HG02840 (cell line): Measurements from ENCODE around the gene DDR1.
"Not testable (repeated sequence)": the region's sequence is repeated elsewhere in the genome, so short reads cannot be mapped to it uniquely, and the experiment has no call there.

Source experiments
- ATAC-seq: cut with Tn5 transposase; IDR thresholded peaks from one replicate; pipeline ENCODE4 v1.9.1; 2021; ENCODE audit warnings: mild to moderate bottlenecking, moderate library complexity, moderate number of reproducible peaks; ENCODE audit not compliant: unreplicated experiment, low FRiP score

DDR1 gene

DNA sequence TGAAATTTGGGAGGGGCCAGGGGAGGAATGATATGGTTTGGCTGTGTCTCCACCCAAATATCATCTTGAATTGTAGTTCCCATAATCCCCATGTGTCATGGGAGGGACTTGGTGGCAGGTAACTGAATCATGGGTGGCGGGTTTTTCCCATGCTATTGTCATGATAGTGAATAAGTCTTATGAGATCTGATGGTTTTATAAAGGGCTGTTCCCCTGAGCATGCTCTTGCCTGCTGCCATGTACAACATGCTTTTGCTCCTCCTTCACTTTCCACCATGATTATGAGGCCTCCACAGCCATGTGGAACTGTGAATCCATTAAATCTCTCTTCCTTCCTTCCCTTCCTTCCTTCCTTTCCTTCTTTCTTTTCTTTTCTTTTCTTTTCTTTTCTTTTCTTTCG lies 31.9 kb upstream of the DDR1 start:
- ATAC-seq = not testable (repeated sequence)

DNA sequence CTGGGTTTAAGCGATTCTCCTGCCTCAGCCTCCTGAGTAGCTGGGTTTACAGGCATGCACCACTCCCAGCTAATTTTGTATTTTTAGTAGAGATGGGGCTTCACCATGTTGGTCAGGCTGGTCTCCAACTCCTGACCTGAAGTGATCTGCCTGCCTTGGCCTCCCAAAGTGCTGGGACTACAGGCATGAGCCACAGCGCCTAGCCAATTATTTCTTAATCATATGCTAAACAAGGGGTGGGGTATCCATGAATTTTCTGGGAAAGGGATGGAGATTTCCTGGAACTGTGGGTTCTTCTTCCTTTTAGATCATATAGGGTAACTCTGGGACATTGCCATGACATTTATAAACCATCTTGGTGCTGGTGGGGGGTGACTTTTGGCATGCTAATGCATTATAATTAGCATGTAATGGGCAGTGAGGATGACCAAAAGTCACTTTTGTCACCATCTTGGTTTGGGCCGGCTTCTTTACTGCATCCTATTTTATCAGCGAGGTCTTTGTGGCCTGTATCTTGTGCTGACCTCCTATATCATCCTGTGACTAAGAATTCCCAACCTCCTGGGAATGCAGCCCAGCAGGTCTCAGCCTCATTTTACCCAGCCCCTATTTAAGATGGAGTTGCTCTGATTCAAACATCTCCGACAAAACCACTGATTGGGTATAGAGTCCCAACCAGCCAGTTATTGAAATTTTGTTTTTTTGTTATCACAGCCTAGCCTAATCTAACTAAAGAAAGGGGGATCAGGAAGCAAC lies 29.9 kb upstream of the DDR1 start:
- no peak for ATAC-seq

DNA sequence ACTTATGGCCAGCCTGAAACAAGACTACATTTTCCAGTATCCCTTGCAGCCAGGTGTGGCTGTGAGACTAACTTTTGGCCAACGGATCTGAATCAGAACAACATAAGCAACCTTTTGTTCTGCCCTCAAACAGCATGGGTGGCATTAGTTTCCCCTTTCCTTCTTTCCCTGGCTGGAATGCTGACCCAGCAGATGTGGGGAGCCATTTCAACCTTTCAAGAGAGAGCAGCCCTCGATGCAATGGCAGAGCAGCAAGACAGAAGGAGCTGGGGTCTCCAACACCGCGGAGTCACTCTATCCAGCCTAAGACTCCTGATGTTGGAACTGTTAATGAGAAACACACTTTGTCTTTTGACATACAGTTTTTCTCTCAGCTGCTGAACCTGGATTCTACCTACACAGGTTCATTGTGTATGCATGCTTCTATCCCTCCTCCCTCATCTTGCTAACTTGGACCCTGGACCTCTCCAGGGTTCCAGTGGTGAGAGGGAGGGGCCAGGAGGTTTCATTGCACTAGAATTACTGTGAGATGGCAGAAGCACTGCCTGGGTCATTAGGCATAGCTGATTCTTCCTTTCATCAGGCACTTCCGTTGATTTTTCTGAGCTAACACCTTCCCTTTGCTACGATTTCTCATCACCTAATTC lies 28.8 kb upstream of the DDR1 start:
- no peak for ATAC-seq

DNA sequence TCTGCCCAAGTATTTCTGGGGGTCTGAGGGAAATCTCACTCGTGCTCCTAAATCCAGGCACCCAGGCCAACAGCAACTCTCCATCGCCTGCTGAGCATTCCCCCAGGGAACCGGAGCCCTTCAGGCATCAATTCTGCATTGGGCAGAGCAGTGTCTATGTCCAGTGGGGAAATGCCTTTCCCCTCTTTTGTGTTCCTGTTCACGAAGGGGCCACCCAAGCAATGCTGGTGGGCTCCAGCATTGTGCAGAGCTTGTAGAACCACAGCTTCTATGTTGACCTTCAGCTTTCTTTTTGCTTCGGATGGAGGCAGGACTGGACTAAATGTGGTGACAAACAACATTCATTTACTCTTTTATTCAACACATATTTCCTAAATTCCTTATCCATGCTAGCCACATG lies 27.2 kb upstream of the DDR1 start:
- ATAC-seq = no peak

DNA sequence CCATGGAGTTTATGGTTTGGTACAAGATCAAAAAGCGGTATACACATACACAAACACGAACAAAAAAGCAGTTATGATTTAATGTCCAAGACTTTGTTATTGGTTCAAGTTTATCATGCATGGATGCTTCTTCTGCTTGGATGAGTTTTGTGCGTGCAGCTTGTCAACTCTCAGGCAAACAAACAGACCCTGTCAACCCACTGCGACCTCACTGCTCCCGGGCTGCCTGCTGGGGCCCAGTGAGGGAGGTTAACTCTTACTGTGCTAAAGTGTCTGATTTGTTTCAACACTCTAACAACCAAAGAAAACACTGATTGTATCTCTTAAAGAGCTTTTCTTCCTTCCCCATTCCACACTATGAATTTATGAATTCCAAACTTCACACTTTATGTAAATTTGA lies 26.8 kb upstream of the DDR1 start:
- ATAC-seq = no peak

DNA sequence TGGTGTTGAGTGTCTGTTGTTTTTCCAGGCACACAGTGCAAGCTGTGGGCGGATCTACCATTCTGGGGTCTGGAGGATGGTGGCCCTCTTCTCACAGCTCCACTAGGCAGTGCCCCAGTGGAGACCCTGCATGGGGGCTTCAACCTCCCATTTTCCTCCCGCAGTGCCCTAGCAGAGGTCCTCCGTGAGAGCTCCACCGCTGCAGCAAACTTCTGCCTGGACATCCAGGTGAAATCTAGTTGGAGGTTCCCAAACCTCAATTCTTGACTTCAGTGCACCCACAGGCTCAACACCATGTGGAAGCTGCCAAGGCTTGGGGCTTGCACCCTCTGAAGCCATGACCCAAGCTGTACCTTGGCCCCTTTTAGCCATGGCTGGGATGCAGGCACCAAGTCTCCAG lies 24.6 kb upstream of the DDR1 start:
- ATAC-seq = not testable (repeated sequence)

DNA sequence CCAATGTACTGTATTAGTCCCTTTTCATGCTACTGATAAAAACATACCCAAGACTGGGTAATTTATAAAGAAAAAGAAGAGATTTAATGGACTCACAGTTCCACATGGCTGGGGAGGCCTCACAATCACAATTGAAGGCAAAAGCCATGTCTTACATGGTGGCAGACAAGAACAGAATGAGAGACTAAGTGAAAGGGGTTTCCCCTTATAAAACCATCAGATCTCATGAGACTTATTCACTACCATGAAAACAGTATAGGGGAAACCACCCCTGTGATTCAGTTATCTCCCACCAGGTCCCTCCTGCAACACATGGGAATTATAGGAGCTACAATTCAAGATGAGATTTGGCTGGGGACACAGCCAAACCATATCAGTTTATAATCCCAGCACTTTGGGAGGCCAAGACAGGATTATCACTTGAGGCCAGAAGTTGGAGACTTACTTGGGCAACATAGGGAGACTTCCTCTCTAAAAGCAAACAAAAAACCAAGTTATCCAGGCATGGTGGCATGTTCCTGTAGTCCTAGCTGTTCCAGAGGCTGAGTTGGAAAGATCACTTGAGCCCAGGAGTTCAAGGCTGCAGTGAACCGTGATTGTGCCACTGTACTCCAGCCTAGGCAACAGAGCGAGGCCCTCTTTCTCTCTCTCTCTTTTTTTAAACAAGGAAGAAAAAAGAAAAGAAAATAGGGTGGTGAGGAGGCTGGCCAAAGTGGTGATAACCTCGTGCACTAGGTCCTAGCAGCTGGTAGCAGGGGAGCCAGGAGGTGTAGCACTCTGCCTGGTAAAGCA lies 22.9 kb upstream of the DDR1 start:
- ATAC-seq = no peak

DNA sequence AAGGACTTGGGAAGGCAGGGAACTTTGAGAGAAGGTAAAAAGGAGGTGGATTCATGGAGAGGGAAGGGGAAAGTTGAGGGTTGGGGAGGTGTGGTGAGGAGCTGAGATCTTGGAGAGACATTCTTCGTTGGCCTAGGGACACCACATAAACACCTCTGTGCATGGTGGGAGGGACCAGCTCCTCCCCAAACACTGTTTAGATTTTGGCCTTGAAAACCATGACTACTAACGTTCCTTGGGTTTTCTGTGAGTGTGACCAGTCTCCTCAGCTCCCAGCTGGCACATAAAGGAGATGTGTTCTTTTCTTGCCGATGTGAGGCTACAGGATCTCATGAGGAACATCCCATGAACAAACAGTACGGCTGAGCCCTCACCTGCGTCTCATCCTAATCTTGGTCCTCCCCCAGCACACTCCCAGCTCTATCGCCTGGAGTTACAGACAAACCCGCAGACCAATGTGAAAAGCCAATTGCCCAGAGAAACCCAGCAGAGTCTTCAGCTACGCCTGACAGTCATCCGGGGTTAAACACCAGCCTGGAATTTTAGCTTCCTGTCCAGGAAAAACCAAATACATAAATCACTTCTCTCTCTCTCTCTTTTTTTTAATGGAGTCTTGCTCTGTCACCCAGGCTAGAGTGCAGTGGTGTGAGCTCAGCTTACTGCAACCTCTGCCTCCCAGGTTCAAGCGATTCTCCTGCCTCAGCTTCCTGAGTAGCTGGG lies 22.0 kb upstream of the DDR1 start:
- no peak for ATAC-seq

DNA sequence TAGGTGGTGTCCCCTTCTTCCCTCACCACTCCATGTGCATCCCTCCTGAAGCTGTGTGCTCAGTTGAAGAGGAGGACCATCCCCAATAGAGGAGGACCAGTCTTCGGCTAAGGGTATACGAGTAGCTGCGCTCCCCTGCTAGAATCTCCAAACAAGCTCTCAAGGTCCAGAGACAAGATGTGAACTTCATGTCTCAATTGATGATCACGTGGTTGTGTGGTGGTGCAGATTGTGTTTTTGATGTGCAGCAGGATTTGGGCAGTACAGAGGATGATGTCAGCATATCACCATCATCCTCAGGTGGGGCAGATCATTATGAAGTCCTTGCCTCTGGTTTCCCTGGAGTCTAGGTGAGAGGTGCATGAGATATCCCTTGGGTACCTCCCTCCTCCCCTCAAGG lies 20.0 kb upstream of the DDR1 start:
- no peak for ATAC-seq

DNA sequence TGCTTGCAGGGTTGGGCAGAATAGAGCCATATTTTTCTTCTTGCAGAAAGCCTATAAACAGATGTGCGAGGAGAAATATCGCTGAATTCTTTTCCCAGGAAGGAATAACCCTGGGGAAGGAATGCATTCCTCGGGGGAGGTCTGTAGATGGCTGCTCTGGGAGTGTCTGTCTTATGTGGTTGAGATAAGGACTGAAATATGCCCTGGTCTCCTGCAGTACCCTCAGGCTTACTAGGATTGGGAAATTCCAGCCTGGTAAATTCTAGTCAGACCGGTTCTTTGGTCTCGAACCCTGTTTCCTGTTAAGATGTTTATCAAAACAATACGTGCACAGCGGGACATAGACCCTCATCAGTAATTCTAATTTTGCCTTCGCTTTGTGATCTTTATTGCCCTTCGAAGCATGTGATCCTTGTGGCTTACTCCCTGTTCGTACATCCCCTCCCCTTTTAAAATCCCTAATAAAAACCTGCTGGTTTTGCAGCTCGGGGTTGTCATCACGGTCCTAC lies 15.0 kb upstream of the DDR1 start:
- not testable (repeated sequence) for ATAC-seq

DNA sequence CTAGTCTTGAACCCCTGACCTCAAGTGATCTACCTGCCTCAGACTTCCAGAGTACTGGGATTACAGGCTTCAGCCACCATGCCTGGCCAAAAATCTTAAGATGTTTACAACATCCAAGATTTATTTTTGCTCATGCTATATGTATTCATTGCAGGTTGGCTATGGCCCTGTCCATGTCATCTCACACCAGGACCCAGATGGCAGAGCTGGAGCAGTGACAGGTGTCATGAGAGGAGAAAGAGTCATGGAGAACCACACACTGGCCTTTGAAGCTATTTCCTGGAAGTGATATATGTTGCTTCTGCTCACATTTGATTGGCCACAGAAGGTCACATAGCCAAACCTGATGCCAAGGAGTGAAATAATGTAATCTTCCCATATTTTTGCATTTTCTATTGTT lies 13.8 kb upstream of the DDR1 start:
- no peak for ATAC-seq

DNA sequence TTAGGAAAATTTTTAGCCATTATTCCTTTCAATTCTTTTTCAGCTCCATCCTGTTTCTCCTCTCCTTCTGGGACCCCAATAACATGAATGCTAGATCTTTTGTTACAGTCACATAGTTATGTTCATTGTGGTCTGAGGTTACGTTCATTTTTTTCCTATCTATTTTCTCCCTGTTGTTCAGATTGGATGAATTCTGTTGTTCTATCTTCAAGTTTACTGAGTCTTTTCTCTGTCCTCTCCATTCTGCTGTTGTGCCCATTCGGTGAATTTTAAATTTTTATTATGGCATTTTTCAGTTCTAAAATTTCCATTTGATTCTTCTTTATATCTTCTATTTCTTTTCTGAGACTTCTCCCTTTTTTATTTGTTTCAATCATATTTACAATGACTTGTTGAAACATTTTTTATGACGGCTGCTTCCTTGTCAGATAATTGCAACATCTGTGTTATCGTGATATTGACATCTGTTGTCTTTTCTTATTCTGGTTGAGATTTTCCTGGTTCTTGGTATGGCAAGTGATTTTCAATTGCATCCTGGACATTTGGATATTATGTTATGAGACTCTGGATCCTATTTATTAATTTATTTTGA lies 12.6 kb upstream of the DDR1 start:
- ATAC-seq = no peak

DNA sequence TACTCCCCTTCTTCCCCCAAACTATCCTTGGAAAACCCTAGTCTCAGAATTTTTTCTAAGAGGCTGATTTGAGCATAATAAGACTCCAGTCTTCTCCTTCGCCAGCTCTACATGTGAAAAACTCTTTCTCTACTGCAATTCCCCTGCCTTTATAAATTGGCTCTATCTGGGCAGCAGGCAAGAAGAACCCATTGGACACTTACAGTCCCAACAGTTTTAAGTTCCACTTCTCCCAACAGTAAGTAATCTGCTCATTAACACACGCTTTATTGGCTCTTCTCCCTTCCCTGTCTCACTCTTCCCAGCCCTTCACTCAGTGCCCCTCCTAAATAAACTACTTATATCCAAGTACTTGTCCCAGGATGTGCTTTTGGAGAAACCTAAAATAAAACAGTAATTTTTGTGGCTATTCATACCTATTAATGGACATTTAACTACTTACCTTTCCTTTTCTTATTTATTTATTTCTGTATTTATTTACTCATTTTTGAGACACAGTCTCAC lies 11.1 kb upstream of the DDR1 start:
- no peak for ATAC-seq

DNA sequence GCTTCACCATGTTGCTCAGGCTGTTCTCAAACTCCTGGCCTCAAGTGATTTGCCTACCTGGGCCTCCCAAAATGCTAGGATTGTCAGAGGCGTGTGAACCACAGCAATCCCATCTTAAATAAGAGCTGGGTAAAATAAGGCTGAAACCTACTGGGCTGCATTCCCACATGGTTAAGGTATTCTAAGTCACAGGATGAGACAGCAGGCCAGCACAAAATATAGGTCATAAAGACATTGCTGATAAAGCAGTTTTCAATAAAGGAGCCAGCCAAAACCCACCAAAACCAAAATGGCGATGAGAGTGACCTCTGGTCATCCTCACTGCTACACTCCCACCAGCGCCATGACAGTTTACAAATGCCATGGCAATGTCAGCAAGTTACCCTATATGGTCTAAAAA lies 10.5 kb upstream of the DDR1 start:
- not testable (repeated sequence) for ATAC-seq

DNA sequence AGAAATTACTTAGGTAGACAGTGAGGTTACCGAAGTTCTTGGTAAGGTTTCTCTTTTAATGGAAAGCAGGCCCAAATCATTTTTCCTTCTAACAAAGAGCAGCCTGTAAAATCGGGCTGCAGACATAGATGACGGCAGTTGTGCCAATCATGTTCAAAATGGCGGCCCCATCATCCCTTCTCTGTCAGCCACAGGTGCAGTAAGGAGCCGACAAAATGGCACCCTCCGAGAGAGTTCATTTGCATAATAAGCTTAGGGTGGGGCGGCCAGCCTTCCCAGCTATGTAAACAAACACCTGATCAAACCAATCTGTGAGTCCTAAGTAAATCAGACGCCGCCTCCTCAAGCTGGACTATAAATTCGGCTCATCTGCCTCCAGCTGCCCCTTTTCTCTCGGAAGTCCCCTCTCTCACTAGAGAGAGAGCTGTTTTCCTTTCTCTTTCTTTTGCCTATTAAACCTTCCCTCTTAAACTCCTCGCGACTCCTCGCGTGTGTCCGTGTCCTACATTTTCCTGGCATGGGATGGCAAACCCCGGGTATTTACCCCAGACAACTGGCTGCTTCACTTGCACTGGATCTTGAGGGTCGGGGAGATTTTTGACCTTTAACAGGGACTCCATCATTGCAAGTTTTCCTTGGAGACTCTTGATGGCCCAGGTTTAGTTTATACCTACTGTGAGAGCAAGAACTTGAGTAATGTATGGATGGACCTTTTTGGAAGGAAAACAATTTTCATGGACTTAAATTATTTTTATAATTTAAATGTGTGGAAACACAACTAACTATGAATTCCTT lies 8.9 kb upstream of the DDR1 start:
- ATAC-seq = no peak

DNA sequence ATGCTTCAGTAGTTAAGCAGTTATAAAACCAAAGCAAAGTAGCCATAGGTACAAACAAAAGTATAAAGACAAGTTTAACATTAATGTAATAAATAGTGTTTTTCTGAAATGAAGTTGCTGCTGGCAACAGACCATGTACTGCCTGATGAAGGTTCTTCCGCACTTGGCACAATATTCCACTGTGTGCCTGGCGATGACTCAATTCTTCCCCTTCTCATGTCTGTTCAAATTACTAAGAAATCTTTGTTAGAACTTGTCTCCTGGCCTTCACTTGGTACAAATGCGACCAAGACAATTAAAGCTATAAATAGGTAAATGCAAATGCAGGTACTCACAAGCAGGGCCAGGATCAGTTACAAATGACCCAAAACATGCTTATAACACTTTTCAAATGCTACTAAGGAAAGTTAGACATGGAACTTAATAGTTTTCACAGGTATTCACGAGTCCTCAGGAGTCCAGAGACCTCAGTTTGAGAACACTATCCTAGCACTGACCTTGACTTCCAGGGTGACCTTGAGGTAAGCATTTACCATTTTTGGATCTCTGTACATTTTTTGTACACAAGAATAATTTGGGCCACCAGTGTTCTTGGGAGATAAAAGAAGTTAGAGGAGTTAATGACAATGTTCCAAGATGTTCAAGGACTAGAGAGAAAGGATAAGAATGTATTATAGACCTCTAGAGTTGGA lies 8.1 kb upstream of the DDR1 start:
- ATAC-seq = no peak

DNA sequence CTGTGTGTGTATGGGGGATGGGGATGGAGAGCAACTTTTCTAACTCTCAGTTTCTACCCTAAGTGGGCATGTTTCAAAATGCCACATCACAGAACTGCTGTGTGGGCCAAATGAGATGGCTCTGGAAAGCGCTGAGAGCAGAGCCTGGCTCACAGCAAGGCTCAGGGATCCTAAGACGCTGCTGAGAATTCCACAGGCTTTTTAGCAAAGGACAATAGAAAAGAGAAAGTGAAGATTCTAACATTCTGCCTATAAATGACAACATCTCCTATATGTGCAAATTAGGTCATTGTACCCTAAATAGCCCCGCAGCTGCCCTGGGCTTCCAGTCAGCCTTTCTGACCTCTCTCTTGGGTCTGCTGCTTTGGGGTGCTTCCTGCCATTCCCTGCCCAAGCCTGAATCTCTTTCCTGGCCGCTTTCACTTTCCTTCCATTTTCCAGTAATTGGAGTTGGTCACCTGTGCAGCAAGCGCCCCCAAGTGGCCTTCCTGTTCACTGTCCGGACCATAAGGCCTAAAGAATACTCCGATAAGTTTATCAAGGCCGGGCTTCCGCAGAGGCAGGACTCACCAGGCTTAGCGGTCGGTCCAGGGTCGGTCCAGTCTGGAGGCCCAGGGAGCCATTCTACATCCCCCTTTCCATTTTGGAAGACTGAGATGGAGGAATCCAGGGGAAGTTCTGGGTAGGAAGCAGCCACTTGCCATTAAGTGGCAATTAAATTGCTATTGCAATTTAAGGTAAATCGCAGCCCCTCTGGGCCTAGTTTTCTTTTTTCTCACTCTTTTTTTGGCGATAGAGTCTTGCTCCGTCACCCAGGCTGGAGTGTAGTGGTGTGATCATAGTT lies 6.7 kb upstream of the DDR1 start:
- ATAC-seq = no peak
